CD8-positive, alpha-beta memory T cell (primary cell): ENCODE measurements around the gene SPTLC1. TPM values are rescaled to one million over a fixed set of nuclear protein-coding genes. Genes with fewer than 3 reads are reported as not detected.

Experiments
- CTCF ChIA-PET: fragments of 350-600 bp; sonication (Branson Sonifier 250); formaldehyde crosslinking; loops from one replicate; lab custom pipeline; 2021; ENCODE audit warnings: antibody characterized with exemption; lab: Charles Lee
- POLR2A ChIA-PET: fragments of 350-600 bp; sonication (Branson Sonifier 250); formaldehyde crosslinking; loops from one replicate; lab custom pipeline; 2021; ENCODE audit warnings: antibody characterized with exemption; lab: Charles Lee
- DNase-seq, 5 donors: peaks; one replicate each; pipeline versions ENCODE4 v3.0.0 to v3.0.0-alpha.2; 2020 to 2022; ENCODE audit warnings: mixed read lengths in 1 of 5
- H3K27ac ChIP-seq: one replicate; pipeline ENCODE4 v1.7.0; 2013; ENCODE audit warnings: low read depth, mild to moderate bottlenecking, low read length, moderate library complexity
- H3K27me3 ChIP-seq: 2 replicates; pipeline ENCODE4 v1.7.0; 2013; ENCODE audit warnings: low read length, mild to moderate bottlenecking; ENCODE audit not compliant: insufficient read depth, poor library complexity, severe bottlenecking
- H3K36me3 ChIP-seq: 2 replicates; pipeline ENCODE4 v1.7.0; 2013; ENCODE audit warnings: mild to moderate bottlenecking, low read length, moderate library complexity; ENCODE audit not compliant: insufficient read depth
- H3K4me1 ChIP-seq: 2 replicates; pipeline ENCODE4 v1.7.0; 2013; ENCODE audit warnings: mild to moderate bottlenecking, low read length, moderate library complexity; ENCODE audit not compliant: insufficient read depth
- H3K4me3 ChIP-seq: 2 replicates; pipeline ENCODE4 v1.7.0; 2013; ENCODE audit warnings: mild to moderate bottlenecking, low read length
- H3K9me3 ChIP-seq: 2 replicates; pipeline ENCODE4 v1.7.0; 2013; ENCODE audit warnings: mild to moderate bottlenecking, low read length
- H3K27ac Mint-ChIP-seq, 8 donors: one replicate each; pipeline ENCODE4 v1.8.0; 2020 to 2021; ENCODE audit warnings: mixed read lengths in 8 of 8, mild to moderate bottlenecking in 6 of 8, inconsistent platforms in 3 of 8, moderate library complexity in 3 of 8
- H3K27me3 Mint-ChIP-seq, 2 donors: one replicate each; pipeline ENCODE4 v1.8.0; 2020 to 2021; ENCODE audit warnings: mixed read lengths in 2 of 2, mild to moderate bottlenecking in 1 of 2, moderate library complexity in 1 of 2
- H3K36me3 Mint-ChIP-seq, 3 donors: one replicate each; pipeline ENCODE4 v1.8.0; 2020 to 2021; ENCODE audit warnings: mixed read lengths in 3 of 3, inconsistent platforms in 1 of 3, mild to moderate bottlenecking in 1 of 3
- H3K4me1 Mint-ChIP-seq, 3 donors: one replicate each; pipeline ENCODE4 v1.8.0; 2020 to 2021; ENCODE audit warnings: mixed read lengths in 3 of 3, inconsistent platforms in 1 of 3, mild to moderate bottlenecking in 1 of 3
- H3K4me3 Mint-ChIP-seq, 7 donors: one replicate each; pipeline ENCODE4 v1.8.0; 2020 to 2021; ENCODE audit warnings: mixed read lengths in 7 of 7, mild to moderate bottlenecking in 6 of 7, moderate library complexity in 4 of 7, inconsistent platforms in 2 of 7
- H3K9me3 Mint-ChIP-seq, 5 donors: one replicate each; pipeline ENCODE4 v1.8.0; 2020 to 2022; ENCODE audit warnings: mixed read lengths in 5 of 5, mild to moderate bottlenecking in 3 of 5, moderate library complexity in 2 of 5, inconsistent platforms in 1 of 5
- polyA plus RNA-seq: library from polyadenylated mRNA; unstranded; fragments of 300-500 nt; fragmentation: Illumina TruSeq; gene quantifications from one replicate; pipeline ENCODE4 v1.2.3, GENCODE V29; 2021
- total RNA-seq, 2 experiments: library from RNA; stranded (reverse); gene quantifications; one replicate each; pipeline ENCODE4 v1.2.3, GENCODE V29; 2021

SPTLC1 gene
- total and polyA plus RNA-seq, 3 experiments from 2014 or later = 38.8 to 64.0 (median 60.7) TPM

- H3K9me3 Mint-ChIP-seq = no peaks in the 10 kb centered on the region
- no peaks in the 10 kb centered on the region for H3K36me3 Mint-ChIP-seq
- Histone ChIP-seq H3K9me3 (no peaks in the 10 kb centered on the region), H3K27me3 (peaks cover 3% of the 10 kb centered on the region), H3K4me3 (no peak overlapping the region), H3K4me1 (no peaks in the 10 kb centered on the region), H3K36me3 (no peaks in the 10 kb centered on the region), H3K27ac (no peak overlapping the region)
- no peak overlapping the region for H3K27ac Mint-ChIP-seq
- no peak for DNase-seq
- no peaks in the 10 kb centered on the region for H3K4me1 Mint-ChIP-seq
- H3K4me3 Mint-ChIP-seq = no peak overlapping the region
- peaks cover 7 to 26% of the 10 kb centered on the region in 2 donors for H3K27me3 Mint-ChIP-seq
- ChIA-PET CTCF (interaction anchor here (0.6 kb wide), 1 partner anchor 10 kb away, joined by 3 read pairs; no protein-coding TSS in a partner anchor), POLR2A (no interaction called here)
Observed at GRCh38 chr9:91992461-91993041, 122.7 kb downstream of the SPTLC1 start.

- Histone ChIP-seq H3K27me3 (peaks cover 4% of the 10 kb centered on the region), H3K27ac (no peak overlapping the region), H3K4me3 (no peak overlapping the region), H3K9me3 (no peaks in the 10 kb centered on the region), H3K4me1 (no peaks in the 10 kb centered on the region), H3K36me3 (no peaks in the 10 kb centered on the region)
- Mint-ChIP-seq H3K4me1 (no peaks in the 10 kb centered on the region), H3K4me3 (no peak overlapping the region), H3K27me3 (peaks cover 7 to 26% of the 10 kb centered on the region in 2 donors), H3K27ac (no peak overlapping the region), H3K9me3 (no peaks in the 10 kb centered on the region), H3K36me3 (no peaks in the 10 kb centered on the region)
- CTCF ChIA-PET = interaction anchor here (0.6 kb wide), 1 partner anchor 11 kb away, joined by 3 read pairs; no protein-coding TSS in a partner anchor
- POLR2A ChIA-PET = no interaction called here
- no peak for DNase-seq
Observed at GRCh38 chr9:91991721-91992341, 123.4 kb downstream of the SPTLC1 start.

DNA sequence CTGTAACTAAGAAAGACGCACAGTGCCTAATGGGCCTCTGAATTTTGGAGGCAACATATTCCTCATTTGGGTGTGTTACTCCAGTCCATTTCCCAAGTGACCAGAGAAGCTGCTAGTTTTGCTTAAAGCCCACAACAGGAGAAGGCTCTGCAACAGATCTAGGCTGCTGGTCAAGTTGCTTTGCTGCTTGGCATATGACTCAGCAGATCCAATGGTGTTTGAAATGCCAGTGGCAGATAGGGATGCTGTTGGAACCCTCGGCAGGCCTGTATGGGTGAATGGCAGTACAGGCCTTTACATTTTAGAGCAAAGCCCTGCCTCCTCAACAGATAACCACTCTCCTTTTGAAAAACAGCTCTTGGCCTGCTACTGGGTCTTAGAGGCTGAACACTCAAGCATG lies 129.0 kb downstream of the SPTLC1 start:
- no peaks in the 10 kb centered on the region for H3K4me1 Mint-ChIP-seq
- Histone ChIP-seq H3K36me3 (no peaks in the 10 kb centered on the region), H3K4me1 (no peaks in the 10 kb centered on the region), H3K27ac (no peak overlapping the region), H3K4me3 (no peak overlapping the region), H3K9me3 (no peaks in the 10 kb centered on the region), H3K27me3 (peaks cover 4% of the 10 kb centered on the region)
- POLR2A ChIA-PET = no interaction called here
- H3K36me3 Mint-ChIP-seq = no peaks in the 10 kb centered on the region
- peaks cover 5 to 9% of the 10 kb centered on the region in 2 donors for H3K27me3 Mint-ChIP-seq
- CTCF ChIA-PET = no interaction called here
- DNase-seq = no peak
- no peak overlapping the region for H3K4me3 Mint-ChIP-seq
- no peak overlapping the region for H3K27ac Mint-ChIP-seq
- H3K9me3 Mint-ChIP-seq = peaks cover 0 to 7% (median 3%) of the 10 kb centered on the region in 5 donors

GRCh38 chr9:91985692-91986091 lies 129.5 kb downstream of the SPTLC1 start:
- Mint-ChIP-seq H3K4me1 (no peaks in the 10 kb centered on the region), H3K27ac (no peak overlapping the region)
- CTCF ChIA-PET = interaction anchor here (0.8 kb wide), 1 partner anchor 42 kb away, joined by 3 read pairs; no protein-coding TSS in a partner anchor

More at GRCh38 chr9:91985692-91986091, 129.5 kb downstream of the SPTLC1 start:
- POLR2A ChIA-PET = no interaction called here
- Histone ChIP-seq H3K4me3 (no peak overlapping the region), H3K27me3 (peaks cover 4% of the 10 kb centered on the region), H3K9me3 (no peaks in the 10 kb centered on the region), H3K36me3 (no peaks in the 10 kb centered on the region), H3K4me1 (no peaks in the 10 kb centered on the region), H3K27ac (no peak overlapping the region)
- no peaks in the 10 kb centered on the region for H3K36me3 Mint-ChIP-seq
- DNase-seq = no peak
- H3K9me3 Mint-ChIP-seq = peaks cover 3 to 9% (median 3%) of the 10 kb centered on the region in 5 donors
- no peak overlapping the region for H3K4me3 Mint-ChIP-seq
- peaks cover 7 to 12% of the 10 kb centered on the region in 2 donors for H3K27me3 Mint-ChIP-seq

Other genes starting within 250 kb of the SPTLC1 start
- gene ROR2, start 165.2 kb downstream of the SPTLC1 start, total RNA-seq = not detected
- 2.0 TPM for gene ROR2, start 165.2 kb downstream of the SPTLC1 start, polyA plus RNA-seq
- 100 to 1,000 TPM; 227 to 230 TPM for gene IARS1, start 178.3 kb upstream of the SPTLC1 start, total RNA-seq
- 60.3 TPM for gene IARS1, start 178.3 kb upstream of the SPTLC1 start, polyA plus RNA-seq
- gene NOL8, start 209.9 kb upstream of the SPTLC1 start, total RNA-seq = 10 to 100 TPM; 64.0 to 69.6 TPM
- 37.0 TPM for gene NOL8, start 209.9 kb upstream of the SPTLC1 start, polyA plus RNA-seq
- 10 to 100 TPM; 19.5 to 20.9 TPM for gene CENPP, start 210.5 kb upstream of the SPTLC1 start, total RNA-seq
- gene CENPP, start 210.5 kb upstream of the SPTLC1 start, polyA plus RNA-seq = 2.5 TPM